Activated T-cell treated with anti-CD3 and anti-CD28 coated beads for 1 hour (primary cell): ENCODE data around the gene GPR155.
"Not testable (repeated sequence)": the region's sequence is repeated elsewhere in the genome, so short reads cannot be mapped to it uniquely, and the experiment has no call there.

Source experiments
- DNase-seq: peaks from one replicate; pipeline ENCODE4 v3.0.0-alpha.2; 2020; ENCODE audit warnings: low read depth

Gene GPR155

GRCh38 chr2:174438146-174438886 lies 48.5 kb downstream of the GPR155 start:
- DNase-seq = no peak

GRCh38 chr2:174436351-174436750 lies 50.5 kb downstream of the GPR155 start:
- DNase-seq = no peak

DNA sequence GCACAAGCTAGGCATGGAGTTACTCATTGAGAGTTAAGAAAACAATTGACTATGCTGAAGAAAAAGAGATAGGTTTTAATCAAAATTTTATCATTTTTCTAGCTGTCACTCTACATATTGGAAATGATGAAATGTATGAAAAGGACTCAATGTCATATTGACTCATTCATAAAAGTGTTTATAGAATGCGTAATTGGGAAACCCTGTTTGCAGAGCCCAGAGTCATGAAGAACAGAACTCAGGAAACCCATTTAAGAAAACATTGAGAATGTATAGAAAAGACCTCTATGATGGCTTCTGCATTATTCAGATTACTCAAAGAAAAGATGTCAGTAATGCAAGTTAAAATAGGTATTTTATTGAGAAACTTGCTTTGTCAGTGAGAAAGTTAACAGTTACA lies 54.9 kb downstream of the GPR155 start:
- no peak for DNase-seq

DNA sequence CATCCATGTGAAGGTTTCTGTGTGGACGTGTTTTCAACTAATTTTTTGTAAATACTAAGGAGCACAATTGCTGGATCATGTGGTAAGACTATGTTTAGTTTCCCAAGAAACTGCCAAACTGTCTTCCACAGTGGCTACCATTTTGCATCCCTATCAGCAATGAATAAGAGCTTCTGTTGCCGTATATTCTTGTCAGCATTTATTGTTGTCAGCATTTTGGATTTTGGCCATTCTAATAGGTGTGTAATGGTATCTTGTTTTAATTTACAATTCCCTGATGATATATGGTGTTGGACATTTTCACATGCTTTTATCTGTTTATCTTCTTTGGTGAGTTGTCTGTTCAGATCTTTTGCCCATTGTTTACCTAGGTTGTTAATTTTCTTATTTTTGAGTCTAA lies 56.8 kb downstream of the GPR155 start:
- DNase-seq = no peak

GRCh38 chr2:174428214-174428613 lies 58.6 kb downstream of the GPR155 start:
- no peak for DNase-seq

GRCh38 chr2:174412256-174412655 lies 74.6 kb downstream of the GPR155 start:
- no peak for DNase-seq

GRCh38 chr2:174410039-174410438 lies 76.8 kb downstream of the GPR155 start:
- not testable (repeated sequence) for DNase-seq

- no peak for DNase-seq
These were observed 83.2 kb downstream of the GPR155 start for GRCh38 chr2:174403628-174404027.

DNA sequence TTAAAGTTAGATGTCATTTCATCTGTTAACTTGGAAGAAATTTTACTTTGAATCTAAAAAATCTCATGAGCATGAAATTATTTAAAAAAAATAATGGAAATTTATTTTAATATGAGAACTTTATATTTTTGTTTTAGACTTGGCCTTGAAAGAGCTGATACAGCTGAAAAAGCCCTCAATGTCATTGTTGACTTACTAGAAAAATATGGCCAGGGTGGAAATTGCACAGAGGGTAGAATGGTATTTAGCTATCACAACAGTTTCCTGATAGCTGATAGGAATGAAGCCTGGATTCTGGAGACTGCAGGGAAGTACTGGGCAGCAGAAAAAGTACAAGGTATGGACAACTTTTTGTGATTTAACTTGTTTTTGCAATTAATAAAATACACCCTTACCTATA lies 86.0 kb downstream of the GPR155 start:
- DNase-seq = no peak

DNA sequence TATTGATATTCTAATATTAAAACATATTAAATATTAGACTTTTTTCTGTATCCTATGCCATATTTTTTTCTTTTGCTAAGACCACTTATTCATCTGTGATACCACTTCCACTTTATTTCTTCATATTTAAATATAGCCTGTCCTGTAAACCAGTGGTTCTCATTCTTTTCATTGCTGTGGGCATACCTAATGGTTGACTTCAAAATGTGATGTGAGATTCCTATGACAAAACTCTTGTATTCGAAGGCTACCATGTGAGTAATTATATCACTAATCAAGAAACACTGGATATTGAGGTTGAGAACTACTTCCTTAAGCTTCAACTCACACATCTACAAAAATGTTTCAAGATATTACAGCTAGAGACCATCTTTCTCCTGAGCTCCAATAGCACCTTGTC lies 87.7 kb downstream of the GPR155 start:
- DNase-seq = no peak

- no peak for DNase-seq
These were observed 89.1 kb downstream of the GPR155 start for GRCh38 chr2:174397773-174398172.

- no peak for DNase-seq
These were observed 90.7 kb downstream of the GPR155 start for GRCh38 chr2:174395969-174396630.

DNA sequence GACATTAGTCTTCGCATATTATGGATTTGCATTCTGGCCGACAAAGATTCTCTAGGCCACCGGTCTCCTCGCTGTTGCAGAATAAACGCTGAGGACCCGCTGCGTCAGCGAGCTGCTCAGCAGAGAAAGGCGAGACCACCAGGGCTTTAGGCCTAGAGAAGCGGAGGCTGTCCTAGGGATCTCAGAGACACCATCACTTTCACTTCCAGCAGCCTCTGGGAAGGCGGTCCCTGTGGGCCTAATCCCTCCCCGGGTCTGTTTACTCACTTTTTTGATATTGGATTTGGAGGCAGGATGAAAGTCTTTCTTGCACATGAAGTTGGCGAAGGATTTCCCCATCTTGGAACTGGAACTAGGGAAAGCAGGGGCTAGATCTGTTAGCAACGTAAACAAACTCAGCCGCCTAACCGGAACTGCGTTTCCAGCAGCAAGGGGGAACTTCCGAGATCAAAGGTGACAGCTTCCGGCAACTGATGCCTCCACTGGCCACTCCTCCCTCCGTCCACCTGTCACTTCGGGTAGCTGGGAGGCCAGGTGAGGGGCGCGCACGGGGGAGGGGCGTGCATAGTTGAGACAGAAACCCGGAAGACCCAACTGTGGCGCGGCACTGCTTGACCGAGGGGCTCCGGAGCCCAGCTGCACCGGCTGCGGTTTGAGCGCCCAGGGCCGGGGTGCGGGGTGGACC lies 91.4 kb downstream of the GPR155 start, which contains the start of gene SCRN3:
TSS of gene SCRN3 (plus strand) at position 447 of the 685 bp plus-strand sequence. CDS start 2,554 bp downstream, outside the sequence.
- DNase-seq = peak; percentile 51

DNA sequence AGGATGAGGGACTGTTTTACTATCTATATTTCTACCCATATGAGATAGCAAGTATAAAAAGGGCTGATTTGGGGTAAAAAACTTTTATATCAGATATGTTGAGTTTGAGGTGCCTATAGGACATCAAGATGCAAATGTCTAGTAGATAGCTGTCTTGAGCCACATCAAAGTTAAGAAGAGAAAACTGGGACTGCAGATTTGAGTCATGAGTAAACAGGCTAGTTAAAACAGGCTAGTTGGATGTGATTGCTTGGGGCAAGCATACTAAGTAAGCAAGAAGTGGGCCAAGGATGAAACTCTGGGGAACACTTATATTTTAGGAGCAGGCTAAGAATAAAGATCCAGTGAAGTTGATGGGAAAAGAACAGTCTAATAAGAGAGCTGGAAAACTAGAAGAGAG lies 94.1 kb downstream of the GPR155 start:
- DNase-seq = no peak

GRCh38 chr2:174390303-174390702 lies 96.5 kb downstream of the GPR155 start:
- DNase-seq = not testable (repeated sequence)

GRCh38 chr2:174389542-174389941 lies 97.3 kb downstream of the GPR155 start:
- DNase-seq = no peak

DNA sequence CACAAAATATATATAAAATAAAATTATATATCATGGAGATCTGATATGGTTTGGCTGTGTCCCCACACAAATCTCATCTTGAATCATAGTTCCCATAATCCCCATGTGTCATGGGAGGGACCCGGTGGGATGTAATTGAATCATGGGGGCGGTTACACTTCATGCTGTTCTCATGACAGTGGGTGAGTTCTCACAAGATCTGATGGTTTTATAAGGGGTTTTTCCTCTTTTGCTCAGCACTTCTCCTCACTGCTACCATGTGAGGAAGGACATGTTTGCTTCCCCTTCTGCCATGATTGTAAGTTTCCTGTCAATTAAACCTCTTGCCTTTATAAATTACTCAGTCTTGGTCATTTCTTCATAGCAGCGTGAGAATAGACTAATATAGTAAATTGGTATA lies 98.1 kb downstream of the GPR155 start:
- DNase-seq = not testable (repeated sequence)

GRCh38 chr2:174385201-174385600 lies 101.6 kb downstream of the GPR155 start:
- DNase-seq = no peak

DNA sequence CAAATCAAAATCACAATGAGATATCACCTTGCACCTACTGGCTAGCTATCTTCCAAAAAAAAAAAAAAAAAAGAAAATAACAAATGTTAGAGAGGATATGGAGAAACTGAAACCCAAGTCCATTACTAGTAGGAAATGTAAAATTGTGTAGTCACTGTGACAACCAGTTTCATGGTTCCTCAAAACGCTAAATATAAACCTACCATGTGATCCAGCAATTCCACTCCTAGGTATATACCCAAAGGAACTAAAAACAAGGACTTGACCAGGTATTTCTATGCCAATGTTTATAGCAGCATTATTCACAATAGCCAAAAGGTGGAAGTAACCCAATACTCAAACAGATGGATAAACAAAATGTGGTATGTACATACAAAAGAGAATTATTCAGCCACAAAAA lies 103.0 kb downstream of the GPR155 start:
- DNase-seq = no peak
